Panc1 (cell line): ENCODE data around the gene PPP4R3B.

Experiments used
- POLR2AphosphoS5 ChIP-seq: IDR thresholded peaks from 2 replicates; pipeline ENCODE4 v1.6.1; 2012; ENCODE audit warnings: mild to moderate bottlenecking, low read depth, low read length, moderate library complexity
- REST ChIP-seq, 2 experiments: IDR thresholded peaks; 2 replicates each; pipeline ENCODE4 v1.6.1; 2011 to 2012; ENCODE audit warnings: low read depth in 2 of 2, control low read depth in 1 of 2, low read length in 1 of 2, mild to moderate bottlenecking in 1 of 2, moderate library complexity in 1 of 2; ENCODE audit not compliant: insufficient read depth in 1 of 2
- TCF7L2 ChIP-seq: IDR thresholded peaks from 2 replicates; pipeline ENCODE4 v1.6.1; 2011; ENCODE audit warnings: mild to moderate bottlenecking, low read depth, low read length, inconsistent platforms
- TF ChIP-seq, protein P1 (sequence below): fragments of 450-650 bp; IDR thresholded peaks from 2 replicates; pipeline ENCODE4 v1.5.1; 2017; ENCODE audit warnings: mild to moderate bottlenecking

GRCh38 chr2:55620123-55620779 is 2.8 kb upstream of the PPP4R3B start:
- TF ChIP-seq, protein P1, sequence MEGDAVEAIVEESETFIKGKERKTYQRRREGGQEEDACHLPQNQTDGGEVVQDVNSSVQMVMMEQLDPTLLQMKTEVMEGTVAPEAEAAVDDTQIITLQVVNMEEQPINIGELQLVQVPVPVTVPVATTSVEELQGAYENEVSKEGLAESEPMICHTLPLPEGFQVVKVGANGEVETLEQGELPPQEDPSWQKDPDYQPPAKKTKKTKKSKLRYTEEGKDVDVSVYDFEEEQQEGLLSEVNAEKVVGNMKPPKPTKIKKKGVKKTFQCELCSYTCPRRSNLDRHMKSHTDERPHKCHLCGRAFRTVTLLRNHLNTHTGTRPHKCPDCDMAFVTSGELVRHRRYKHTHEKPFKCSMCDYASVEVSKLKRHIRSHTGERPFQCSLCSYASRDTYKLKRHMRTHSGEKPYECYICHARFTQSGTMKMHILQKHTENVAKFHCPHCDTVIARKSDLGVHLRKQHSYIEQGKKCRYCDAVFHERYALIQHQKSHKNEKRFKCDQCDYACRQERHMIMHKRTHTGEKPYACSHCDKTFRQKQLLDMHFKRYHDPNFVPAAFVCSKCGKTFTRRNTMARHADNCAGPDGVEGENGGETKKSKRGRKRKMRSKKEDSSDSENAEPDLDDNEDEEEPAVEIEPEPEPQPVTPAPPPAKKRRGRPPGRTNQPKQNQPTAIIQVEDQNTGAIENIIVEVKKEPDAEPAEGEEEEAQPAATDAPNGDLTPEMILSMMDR = peak; percentile 80
- TF ChIP-seq REST (IDR thresholded peaks at IDR 0.05; ENCODE audit: insufficient read depth in 1 of 2, low read depth in 2 of 2, low read length in 1 of 2) (no peak), POLR2AphosphoS5 (no peak), TCF7L2 (no peak)
